HuH-7.5 (cell line): ENCODE data around the gene NSMCE1.

ENCODE experiments used
- DNase-seq: peaks from one replicate; pipeline ENCODE4 v3.0.0; 2011; ENCODE audit warnings: low spot score

NSMCE1 gene

GRCh38 chr16:27191352-27191924 is 77.1 kb downstream of the NSMCE1 start:
- DNase-seq: no peak

GRCh38 chr16:27190316-27190871 is 78.2 kb downstream of the NSMCE1 start:
- DNase-seq: no peak

GRCh38 chr16:27189335-27189972 is 79.1 kb downstream of the NSMCE1 start:
- no peak for DNase-seq

GRCh38 chr16:27188633-27189032 is 79.9 kb downstream of the NSMCE1 start:
- no peak for DNase-seq

GRCh38 chr16:27185776-27186130 is 82.8 kb downstream of the NSMCE1 start:
- DNase-seq: no peak

GRCh38 chr16:27182906-27183405 is 85.6 kb downstream of the NSMCE1 start:
- DNase-seq: no peak

GRCh38 chr16:27181019-27181790 is 87.4 kb downstream of the NSMCE1 start:
- DNase-seq: no peak

- peak; percentile 56 for DNase-seq
These were observed 89.0 kb downstream of the NSMCE1 start for GRCh38 chr16:27179500-27180072.

- DNase-seq: no peak
These were observed 91.4 kb downstream of the NSMCE1 start for GRCh38 chr16:27177031-27177774.

GRCh38 chr16:27175888-27176287 is 92.7 kb downstream of the NSMCE1 start:
- DNase-seq: no peak
